Keratinocyte (primary cell): ENCODE data around the gene LSM12.

Experiments
- CTCF ChIP-seq, 3 experiments: IDR thresholded peaks in 1 of 3; conservative IDR thresholded peaks in 1 of 3; optimal IDR thresholded peaks in 1 of 3; 2 replicates in 2 of 3; 3 replicates in 1 of 3; pipeline versions ENCODE3 to v1.5.1; 2011; ENCODE audit warnings: low read length in 3 of 3, mild to moderate bottlenecking in 3 of 3, moderate library complexity in 2 of 3, control low read depth in 1 of 3, inconsistent platforms in 1 of 3; ENCODE audit not compliant: insufficient read depth in 2 of 3; ENCODE audit errors: extremely low read depth in 1 of 3
- EZH2 ChIP-seq: IDR thresholded peaks from one replicate; pipeline ENCODE4 v1.6.1; 2012; ENCODE audit warnings: inconsistent platforms, mild to moderate bottlenecking, low read length, moderate library complexity

GRCh38 chr17:44029736-44030135 lies 36.7 kb downstream of the LSM12 start:
- TF ChIP-seq EZH2 (no peak), CTCF (optimal IDR thresholded peaks at IDR 0.05 in 1 of 3, IDR thresholded peaks at IDR 0.05 in 1 of 3, conservative IDR thresholded peaks at IDR 0.05 in 1 of 3; ENCODE audit: extremely low read depth in 1 of 3, insufficient read depth in 2 of 3, low read length in 3 of 3) (no peak)
